ENCODE data around the gene GSAP.

GRCh38 chr7:77367976-77368375, 48.2 kb downstream of the GSAP start:
- TF ChIP-seq CTCF (IDR thresholded peaks at IDR 0.05), result no peak
- TF ChIP-seq POLR2A (IDR thresholded peaks at IDR 0.05), result no peak
- no peak for TF ChIP-seq EP300 (IDR thresholded peaks at IDR 0.05)

All from ovary (tissue), 3 donors.